ENCODE results near the gene ADI1. TPM values are rescaled to one million over a fixed set of nuclear protein-coding genes. Genes with fewer than 3 reads are reported as not detected.
A peak's percentile ranks its signal among the peaks of the same experiment; 100 is the strongest.

Gene ADI1
- 3.7 and 4.0 TPM in 2 replicates for total RNA-seq (2013; cell fraction: nucleolus; rRNA removed)
- total RNA-seq (2014; rRNA removed) (15.9 and 19.3 TPM in 2 replicates), total RNA-seq (2014; rRNA removed; fragmentation: Illumina TruSeq; extraction: Trizol) (15.0 and 15.6 TPM in 2 replicates), total RNA-seq (2021) (17.5 and 20.6 TPM in 2 replicates), polyA plus RNA-seq (2011; rRNA removed) (18.4 and 20.0 TPM in 2 replicates), polyA plus RNA-seq (2014; fragmentation: Illumina TruSeq; extraction: Trizol) (16.1 and 19.8 TPM in 2 replicates), polyA plus RNA-seq (2014; fragmentation: Nextera tagmentation; extraction: Ambion mirVana) (10 to 100 TPM in 1 of 2 experiments, 1 to 10 TPM in 1; 4.4 to 12.4 TPM), polyA plus RNA-seq (2014; rRNA removed) (16.9 and 17.0 TPM in 2 replicates), polyA plus RNA-seq (2016; fragmentation: Nextera tagmentation; extraction: Ambion mirVana) (10 to 100 TPM; 74.4 to 78.7 TPM), polyA minus RNA-seq (2011; rRNA and poly(A)+ RNA removed) (9.1 TPM in 2 replicates), Bru-seq, nascent RNA (percentile 65 among the genes with signal in this experiment), BruChase-seq, experiment 1, labeled RNA remaining after a 6-hour chase (percentile 75 among the genes with signal in this experiment), BruChase-seq, experiment 2, labeled RNA remaining after a 2-hour chase (percentile 68 among the genes with signal in this experiment)
- 7.0 TPM for polyA plus RNA-seq (2011; ENCODE audit: low read depth)
- 16.3 and 19.4 TPM in 2 replicates for polyA plus RNA-seq (2011; cell fraction: cytosol; rRNA removed)
- polyA plus RNA-seq (2011; cell fraction: nucleus; rRNA removed) = 13.3 and 14.5 TPM in 2 replicates
- polyA plus RNA-seq (2012) = 12.1 and 12.4 TPM in 2 replicates
- polyA minus RNA-seq (2011; cell fraction: cytosol; rRNA and poly(A)+ RNA removed) = 4.1 and 4.9 TPM in 2 replicates
- polyA minus RNA-seq (2011; cell fraction: nucleus; rRNA and poly(A)+ RNA removed) = 2.1 and 5.4 TPM in 2 replicates
- long read RNA-seq, experiment 1, transcript ADI1-201 (4 exons, 2,391 nt) = major isoform, 77 of 80 reads
- long read RNA-seq, experiment 1, partial matches to known transcripts = 0 of 80 reads
- long read RNA-seq, experiment 1, other reads (novel, unspliced or antisense) = 3 of 80 reads
- long read RNA-seq, experiment 2, transcript ADI1-201 (4 exons, 2,391 nt) = major isoform, 185 of 187 reads
- long read RNA-seq, experiment 2, partial matches to known transcripts = 2 of 187 reads
- long read RNA-seq, experiment 2, other reads (novel, unspliced or antisense) = 0 of 187 reads

- no peaks in the 10 kb centered on the region for H4K20me1 ChIP-seq (ENCODE audit: control insufficient read depth, insufficient read depth)
- H3K4me2 ChIP-seq (ENCODE audit: control insufficient read depth, insufficient read depth) = peak within 1 kb of the TSS; percentile 79
- in situ Hi-C loops (cut with MboI) (no loop called here), intact Hi-C loops (cut with micrococcal nuclease; ENCODE audit: unreplicated experiment) (loop anchor here (1.0 to 5.0 kb wide), 2 partner anchors 38 to 58 kb away; partner anchors contain the start of gene RPS7)
- DNase-seq (ENCODE audit: low read depth, low spot score) = peak; percentile 16
- peak within 1 kb of the TSS; percentile 84 for H3K9ac ChIP-seq (ENCODE audit: control insufficient read depth, insufficient read depth, low read length)
- ChIA-PET CTCF (interaction anchor here (0.7 to 1.6 kb wide), 2 partner anchors 12 to 58 kb away, joined by 4 read pairs; no protein-coding TSS in a partner anchor), POLR2A (interaction anchor here (0.6 to 1.3 kb wide), 11 partner anchors 38 to 320 kb away, joined by 3 to 8 read pairs (median 3); partner anchors contain the start of gene RNASEH1), RAD21 (ENCODE audit: unreplicated experiment) (interaction anchor here (0.6 to 1.2 kb wide), 3 partner anchors 39 to 77 kb away, joined by 3 to 5 read pairs (median 5); partner anchors contain the start of gene RNASEH1), SMC1A (ENCODE audit: uncharacterized antibody, unreplicated experiment) (interaction anchor here (0.7 to 1.7 kb wide), 5 partner anchors 38 to 140 kb away, joined by 3 to 7 read pairs (median 3); partner anchors contain the start of genes RNASEH1 and TRAPPC12)
- no peak for FAIRE-seq
- peak within 1 kb of the TSS; percentile 96 for H2AFZ ChIP-seq (ENCODE audit: control insufficient read depth, low read depth, low read length)
- no TSS peak for BruUV-seq (replicated peaks)
- ATAC-seq = peak; percentile 83
- under 1% methylated on average over 70 of the region's 76 CpGs for WGBS (ENCODE audit: insufficient coverage, insufficient replicate concordance, low lambda C conversion rate, missing lambda C conversion rate)
- peak within 1 kb of the TSS; percentile 69 for H3K4me3 ChIP-seq
- H3K9me3 ChIP-seq (replicated peaks; ENCODE audit: control insufficient read depth, insufficient read depth, low read length) = no peaks in the 10 kb centered on the region; the same call in 2 of the 3 replicates
- peaks cover 6% of the 10 kb centered on the region for H3K4me1 ChIP-seq (ENCODE audit: control insufficient read depth, insufficient read depth, low read length)
- peaks cover 3% of the 10 kb centered on the region for H3K79me2 ChIP-seq (ENCODE audit: control insufficient read depth, insufficient read depth, low read length)
- H3K27ac ChIP-seq (ENCODE audit: control insufficient read depth, insufficient read depth) = peak within 1 kb of the TSS; percentile 87
- H3K27me3 ChIP-seq (replicated peaks in 1 of 2; ENCODE audit: control insufficient read depth in 2 of 2, insufficient read depth in 2 of 2, low read length in 1 of 2) = no peaks in the 10 kb centered on the region
- no peaks in the 10 kb centered on the region; a peak in 1 of 4 replicates for H3K36me3 ChIP-seq (ENCODE audit: control insufficient read depth in 2 of 2, insufficient read depth in 2 of 2, low read length in 1 of 2)
- TF ChIP-seq JUNB (IDR thresholded peaks at IDR 0.05) (no peak), STAT1 (conservative IDR thresholded peaks at IDR 0.05) (no peak), HDGF (IDR thresholded peaks at IDR 0.05) (no peak), IRF4 (IDR thresholded peaks at IDR 0.05; ENCODE audit: low read depth, low read length) (no peak), BCL11A (IDR thresholded peaks at IDR 0.05; ENCODE audit: low read depth, low read length) (no peak), EGR1 (IDR thresholded peaks at IDR 0.05; ENCODE audit: borderline replicate concordance in 1 of 2, low read depth in 2 of 2, low read length in 2 of 2) (no peak), NFYA (IDR thresholded peaks at IDR 0.05; ENCODE audit: borderline replicate concordance, low read depth, low read length) (no peak), SMARCA5 (IDR thresholded peaks at IDR 0.05) (no peak; the same call in 1 of the 2 replicates), MYB (IDR thresholded peaks at IDR 0.05; ENCODE audit: borderline replicate concordance, low read depth, low read length) (no peak), HCFC1 (IDR thresholded peaks at IDR 0.05; ENCODE audit: low read length) (0 out of 2 replicates have a peak, but pooled peaks have one; percentile 7), SIX5 (IDR thresholded peaks at IDR 0.05; ENCODE audit: low read depth, low read length, severe bottlenecking) (no peak), RAD51 (IDR thresholded peaks at IDR 0.05) (no peak), SUPT20H (IDR thresholded peaks at IDR 0.05; ENCODE audit: borderline replicate concordance, control insufficient read depth, low read depth, low read length) (no peak), MEF2B (IDR thresholded peaks at IDR 0.05; ENCODE audit: partially characterized antibody, poor library complexity, severe bottlenecking) (no peak), BMI1 (IDR thresholded peaks at IDR 0.05; ENCODE audit: borderline replicate concordance) (no peak), TCF3 (IDR thresholded peaks at IDR 0.05; ENCODE audit: borderline replicate concordance, insufficient read depth, low read depth, low read length) (0 out of 2 replicates have a peak, but pooled peaks have one; percentile 47), NFIC (IDR thresholded peaks at IDR 0.05; ENCODE audit: low read depth, low read length) (no peak)
Measured at GRCh38 chr2:3519255-3520205, at the start of gene ADI1. Gene ADI1 (minus strand): TSS chr2:3519531. CDS start chr2:3519487, 44 bp downstream.
